Fibroblast of pulmonary artery (primary cell): Measurements from ENCODE around the gene LCT.

Experiments
- DNase-seq: peaks from one replicate; pipeline ENCODE4 v3.0.0-alpha.2; 2010; ENCODE audit warnings: low read depth
- H3K4me3 ChIP-seq: replicated peaks from 2 replicates; pipeline ENCODE4 v1.5.1; 2011; ENCODE audit warnings: low read depth, mild to moderate bottlenecking, control low read depth, low read length, moderate library complexity
- CTCF ChIP-seq: IDR thresholded peaks from 2 replicates; pipeline ENCODE4 v1.5.1; 2011; ENCODE audit warnings: mild to moderate bottlenecking, control low read depth, low read length, inconsistent platforms; ENCODE audit errors: missing control alignments

Gene LCT

GRCh38 chr2:135786823-135787222 lies 50.2 kb downstream of the LCT start:
- DNase-seq, result peak; percentile 89
- no peak overlapping the region for H3K4me3 ChIP-seq
- TF ChIP-seq CTCF, result no peak

GRCh38 chr2:135785032-135785431 lies 52.0 kb downstream of the LCT start:
- no peak overlapping the region for H3K4me3 ChIP-seq
- peak; percentile 40 for TF ChIP-seq CTCF
- peak; percentile 11 for DNase-seq

- TF ChIP-seq CTCF, result no peak
- no peak overlapping the region for H3K4me3 ChIP-seq
- no peak for DNase-seq
These were observed 53.5 kb downstream of the LCT start for GRCh38 chr2:135783439-135783838.

GRCh38 chr2:135782231-135782630 lies 54.8 kb downstream of the LCT start:
- H3K4me3 ChIP-seq, result no peak overlapping the region
- no peak for DNase-seq
- no peak for TF ChIP-seq CTCF

- DNase-seq, result no peak
- H3K4me3 ChIP-seq, result no peak overlapping the region
- no peak for TF ChIP-seq CTCF
These were observed 60.6 kb downstream of the LCT start for GRCh38 chr2:135776367-135776766.

GRCh38 chr2:135775420-135775819 lies 61.6 kb downstream of the LCT start:
- no peak for TF ChIP-seq CTCF
- peak; percentile 69 for DNase-seq

GRCh38 chr2:135773917-135774316 lies 63.1 kb downstream of the LCT start:
- no peak overlapping the region for H3K4me3 ChIP-seq
- no peak for TF ChIP-seq CTCF
- peak; percentile 60 for DNase-seq

More at GRCh38 chr2:135775420-135775819, 61.6 kb downstream of the LCT start:
- H3K4me3 ChIP-seq, result no peak overlapping the region
